Left lung (tissue), 10 donors: ENCODE data around the gene MICALL2. TPM values are rescaled to one million over a fixed set of nuclear protein-coding genes. Genes with fewer than 3 reads are reported as not detected.

Experiments
- ATAC-seq: fragments of 200-7000 bp; cut with Tn5 transposase; one replicate; pipeline ENCODE4 v1.9.1; 2020; ENCODE audit warnings: moderate library complexity
- DNase-seq, 4 donors: peaks; one replicate each; pipeline ENCODE4 v3.0.0-alpha.2; 2013 to 2020
- H3K27ac ChIP-seq, 2 donors: fragments of 200-600 bp; sonication (generic) in 1 of 2; one replicate each; pipeline versions ENCODE4 v1.5.0 to v1.8.0; 2020 to 2021
- H3K27me3 ChIP-seq, 2 donors: fragments of 200-600 bp; sonication (generic) in 1 of 2; one replicate each; pipeline versions ENCODE4 v1.5.0 to v1.8.0; 2020 to 2021
- H3K36me3 ChIP-seq, 2 donors: fragments of 200-600 bp; sonication (generic) in 1 of 2; one replicate each; pipeline versions ENCODE4 v1.5.0 to v1.8.0; 2020 to 2021
- H3K4me1 ChIP-seq, 2 donors: fragments of 200-600 bp; one replicate each; pipeline ENCODE4 v1.8.0; 2021
- H3K4me3 ChIP-seq, 2 donors: fragments of 200-600 bp; sonication (generic) in 1 of 2; one replicate each; pipeline versions ENCODE4 v1.5.0 to v1.8.0; 2020 to 2021; ENCODE audit warnings: mild to moderate bottlenecking in 1 of 2
- H3K9me3 ChIP-seq, 2 donors: fragments of 200-600 bp; sonication (generic) in 1 of 2; one replicate each; pipeline versions ENCODE4 v1.5.0 to v1.8.0; 2020 to 2021
- intact Hi-C, 2 donors: fragments of 100-400 bp; cut with DNase I; formaldehyde crosslinking; loops; one replicate each; pipeline versions ENCODE4 v1.11.2 to v1.14.2; 2022
- polyA plus RNA-seq, 6 donors: library from polyadenylated mRNA; unstranded; fragments of 120-200 nt; gene quantifications; one replicate each; pipeline ENCODE4 v1.2.1, GENCODE V29; 2013; ENCODE audit not compliant: insufficient read length in 6 of 6
- total RNA-seq, 2 donors: library from RNA; stranded (reverse); fragmentation: NEBNext Ultra II Directional; extraction: Animal tissue kit (Norgen Biotek cat#: 25700); gene quantifications; one replicate each; pipeline ENCODE4 v1.2.1, GENCODE V29; 2021
- TF ChIP-seq, protein P1 (sequence below), 2 donors: fragments of 200-600 bp; sonication (generic) in 1 of 2; IDR thresholded peaks; one replicate each; pipeline versions ENCODE4 v1.5.0 to v1.8.0; 2021; ENCODE audit warnings: antibody characterized with exemption in 2 of 2
- donor health status: DM: no; HTN: yes; CAD: no.
- donor health status: DM: no; HTN: no; CAD: no.

The MICALL2 gene
- total and polyA plus RNA-seq, 8 donors = 7.9 to 40.1 (median 14.8) TPM

GRCh38 chr7:1404898-1405548 lies 54.2 kb downstream of the MICALL2 start:
- intact Hi-C loops = no loop called here
- Histone ChIP-seq H3K9me3 (peaks cover 0 to 4% of the 10 kb centered on the region in 2 donors), H3K4me1 (no peaks in the 10 kb centered on the region), H3K27me3 (peaks cover 34 to 100% of the 10 kb centered on the region in 2 donors), H3K27ac (no peak overlapping the region), H3K4me3 (no peak overlapping the region), H3K36me3 (no peaks in the 10 kb centered on the region)
- ATAC-seq (no peak), DNase-seq (no peak)
- TF ChIP-seq, protein P1, sequence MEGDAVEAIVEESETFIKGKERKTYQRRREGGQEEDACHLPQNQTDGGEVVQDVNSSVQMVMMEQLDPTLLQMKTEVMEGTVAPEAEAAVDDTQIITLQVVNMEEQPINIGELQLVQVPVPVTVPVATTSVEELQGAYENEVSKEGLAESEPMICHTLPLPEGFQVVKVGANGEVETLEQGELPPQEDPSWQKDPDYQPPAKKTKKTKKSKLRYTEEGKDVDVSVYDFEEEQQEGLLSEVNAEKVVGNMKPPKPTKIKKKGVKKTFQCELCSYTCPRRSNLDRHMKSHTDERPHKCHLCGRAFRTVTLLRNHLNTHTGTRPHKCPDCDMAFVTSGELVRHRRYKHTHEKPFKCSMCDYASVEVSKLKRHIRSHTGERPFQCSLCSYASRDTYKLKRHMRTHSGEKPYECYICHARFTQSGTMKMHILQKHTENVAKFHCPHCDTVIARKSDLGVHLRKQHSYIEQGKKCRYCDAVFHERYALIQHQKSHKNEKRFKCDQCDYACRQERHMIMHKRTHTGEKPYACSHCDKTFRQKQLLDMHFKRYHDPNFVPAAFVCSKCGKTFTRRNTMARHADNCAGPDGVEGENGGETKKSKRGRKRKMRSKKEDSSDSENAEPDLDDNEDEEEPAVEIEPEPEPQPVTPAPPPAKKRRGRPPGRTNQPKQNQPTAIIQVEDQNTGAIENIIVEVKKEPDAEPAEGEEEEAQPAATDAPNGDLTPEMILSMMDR (IDR thresholded peaks at IDR 0.05) = no peak

GRCh38 chr7:1404460-1404809 lies 54.8 kb downstream of the MICALL2 start:
- ATAC-seq = no peak
- no peaks in the 10 kb centered on the region for H3K36me3 ChIP-seq
- intact Hi-C loops = no loop called here
- H3K4me3 ChIP-seq = no peak overlapping the region
- H3K27ac ChIP-seq = no peak overlapping the region
- peaks cover 0 to 4% of the 10 kb centered on the region in 2 donors for H3K9me3 ChIP-seq
- DNase-seq = no peak
- peaks cover 34 to 100% of the 10 kb centered on the region in 2 donors for H3K27me3 ChIP-seq
- H3K4me1 ChIP-seq = no peaks in the 10 kb centered on the region
- TF ChIP-seq, protein P1 (IDR thresholded peaks at IDR 0.05) = no peak

DNA sequence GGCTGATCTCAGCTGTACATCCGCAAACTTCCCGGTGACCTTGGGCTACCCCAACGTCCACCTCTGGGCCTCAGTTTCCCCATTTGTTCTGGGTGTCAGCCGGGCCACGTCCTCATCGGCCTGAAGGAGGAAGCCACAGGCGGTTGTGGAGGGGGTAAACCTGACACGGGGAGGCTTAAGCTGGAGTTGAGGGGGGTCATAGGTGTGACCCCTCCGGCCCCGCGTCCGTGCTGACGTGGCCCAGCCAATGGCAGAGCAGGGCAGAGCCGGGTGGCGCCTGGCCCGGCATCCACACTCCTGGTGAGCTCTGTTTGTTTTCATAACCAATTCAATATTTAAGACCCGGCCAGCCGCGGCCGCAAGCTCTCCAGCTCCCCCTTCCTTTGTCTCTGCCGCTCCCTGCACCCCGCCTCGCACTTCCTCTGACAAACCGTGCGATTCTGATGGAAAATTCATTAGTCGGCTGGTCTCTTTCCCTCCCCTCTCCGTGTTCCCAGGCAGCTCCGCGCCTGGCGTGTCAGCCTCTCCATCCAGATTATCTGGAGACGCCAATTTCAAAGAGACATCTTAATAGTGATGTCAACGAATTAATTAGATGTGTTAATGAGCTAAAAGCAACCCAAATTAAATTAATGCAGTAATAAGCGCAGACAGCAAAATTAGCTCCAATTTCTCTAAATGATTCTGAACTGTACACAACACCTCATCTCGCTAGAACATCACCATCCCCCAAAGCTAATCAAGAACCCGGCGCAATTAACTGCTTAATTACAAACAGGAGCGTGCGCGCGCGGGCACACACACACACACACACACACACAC lies 55.4 kb downstream of the MICALL2 start:
- ATAC-seq (peak; percentile 25), DNase-seq (peak in 2 of 4 donors; percentile 51 to 75)
- H3K27ac ChIP-seq = no peak overlapping the region
- TF ChIP-seq, protein P1 (IDR thresholded peaks at IDR 0.05) = no peak
- no peaks in the 10 kb centered on the region for H3K36me3 ChIP-seq
- no peaks in the 10 kb centered on the region for H3K4me1 ChIP-seq
- no peak overlapping the region for H3K4me3 ChIP-seq
- intact Hi-C loops = no loop called here
- peaks cover 34 to 100% of the 10 kb centered on the region in 2 donors for H3K27me3 ChIP-seq
- peaks cover 0 to 4% of the 10 kb centered on the region in 2 donors for H3K9me3 ChIP-seq

DNA sequence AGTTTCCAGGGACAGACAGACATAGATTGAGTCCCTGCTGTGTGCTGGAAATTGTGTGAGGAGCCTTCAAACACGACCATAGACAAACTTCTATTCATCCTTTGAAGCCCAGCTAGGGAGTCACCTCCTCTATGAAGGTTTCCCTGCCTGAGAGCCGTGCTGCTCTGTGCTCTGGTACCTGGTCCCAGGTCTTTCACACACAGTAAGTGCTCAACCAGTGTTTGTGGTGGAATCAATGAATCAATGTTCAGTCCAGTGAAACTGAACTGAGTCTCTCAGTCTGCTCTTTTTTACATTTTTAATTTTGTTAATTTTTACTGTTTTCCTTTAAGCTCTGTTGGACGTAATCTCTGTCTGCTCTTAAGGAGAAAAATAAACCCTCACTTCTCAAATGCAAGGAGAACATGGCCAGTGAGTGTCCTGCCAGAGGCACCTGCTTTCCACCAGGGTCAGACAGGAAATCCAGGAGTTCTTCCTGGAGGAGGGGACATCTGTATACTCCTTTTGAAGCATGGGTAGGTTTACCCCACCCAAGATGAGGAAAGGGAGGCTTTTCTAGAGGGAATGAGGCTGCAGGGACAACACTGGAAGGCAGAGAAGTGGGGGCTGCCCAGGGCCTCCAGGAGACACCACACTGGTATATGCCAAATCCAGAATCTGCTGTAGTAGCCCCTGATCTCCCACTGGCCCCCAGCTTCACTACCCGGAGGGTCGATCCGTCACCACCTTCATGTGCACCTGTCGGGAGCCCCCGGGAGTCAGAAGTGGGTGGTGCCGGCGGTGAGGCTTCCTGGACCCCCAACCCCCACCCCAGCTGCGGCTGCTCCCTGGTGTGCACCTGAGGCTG lies 56.3 kb downstream of the MICALL2 start:
- intact Hi-C loops = no loop called here
- TF ChIP-seq, protein P1 (IDR thresholded peaks at IDR 0.05) = no peak
- Histone ChIP-seq H3K4me1 (no peaks in the 10 kb centered on the region), H3K27me3 (peaks cover 34 to 99% of the 10 kb centered on the region in 2 donors), H3K9me3 (peaks cover 0 to 4% of the 10 kb centered on the region in 2 donors), H3K4me3 (no peak overlapping the region), H3K36me3 (no peaks in the 10 kb centered on the region), H3K27ac (no peak overlapping the region)
- DNase-seq (peak in 1 of 4 donors; percentile 61), ATAC-seq (no peak)
